ENCODE measurements around the gene FERMT3. TPM values are rescaled to one million over a fixed set of nuclear protein-coding genes. Genes with fewer than 3 reads are reported as not detected.
A peak's percentile ranks its signal among the peaks of the same experiment; 100 is the strongest.

The FERMT3 gene
- total and polyA plus RNA-seq, 2 of the 13 experiments (the other 11 are each of a cell fraction or from before 2014, with no cell fraction given), result 0.29 TPM; not detected in 1

GRCh38 chr11:64185693-64186491, 20.6 kb upstream of the FERMT3 start, which contains the start of gene STIP1 (continued):
- TF ChIP-seq DDIT3 (CRISPR knock-in tag; IDR thresholded peaks at IDR 0.05), result no peak
- no peak; the same call in 1 of the 2 replicates for TF ChIP-seq RNF2 (conservative IDR thresholded peaks at IDR 0.05; ENCODE audit: low read depth)
- no peak for TF ChIP-seq SPEN (CRISPR knock-in tag; IDR thresholded peaks at IDR 0.05; ENCODE audit: low read depth)
- no peak for TF ChIP-seq ZBTB39 (CRISPR knock-in tag; IDR thresholded peaks at IDR 0.05)
- peak; percentile 53; the same call in 1 of the 2 replicates for TF ChIP-seq ZNF605 (CRISPR knock-in tag; IDR thresholded peaks at IDR 0.05)
- TF ChIP-seq NFKB2 (CRISPR knock-in tag; IDR thresholded peaks at IDR 0.05; ENCODE audit: borderline replicate concordance), result no peak
- TF ChIP-seq GPN1 (CRISPR knock-in tag; IDR thresholded peaks at IDR 0.05; ENCODE audit: borderline replicate concordance), result no peak
- TF ChIP-seq GATAD1 (CRISPR knock-in tag; IDR thresholded peaks at IDR 0.05), result peak; percentile 45; the same call in 1 of the 2 replicates
- TF ChIP-seq LRRFIP1 (CRISPR knock-in tag; conservative IDR thresholded peaks at IDR 0.05), result no peak
- TF ChIP-seq XBP1 (CRISPR knock-in tag; IDR thresholded peaks at IDR 0.05), result no peak
- no peak for TF ChIP-seq KDM5A (IDR thresholded peaks at IDR 0.05; ENCODE audit: borderline replicate concordance, low read length)
- peak; percentile 70 for TF ChIP-seq ETV5 (CRISPR knock-in tag; IDR thresholded peaks at IDR 0.05; ENCODE audit: borderline replicate concordance)
- no peak for TF ChIP-seq ZNF326 (CRISPR knock-in tag; IDR thresholded peaks at IDR 0.05; ENCODE audit: borderline replicate concordance)
- no peak for TF ChIP-seq ZNF225 (CRISPR knock-in tag; IDR thresholded peaks at IDR 0.05)
- TF ChIP-seq CHD4 (IDR thresholded peaks at IDR 0.05; ENCODE audit: borderline replicate concordance, low read length), result no peak
- no peak for TF ChIP-seq ZNF329 (CRISPR knock-in tag; IDR thresholded peaks at IDR 0.05; ENCODE audit: low read depth)
- TF ChIP-seq BRF2 (CRISPR knock-in tag; IDR thresholded peaks at IDR 0.05), result no peak
- TF ChIP-seq ZNF333 (CRISPR knock-in tag; IDR thresholded peaks at IDR 0.05; ENCODE audit: borderline replicate concordance), result no peak
- peak; percentile 54; the same call in 1 of the 2 replicates for TF ChIP-seq MEIS2 (CRISPR knock-in tag; IDR thresholded peaks at IDR 0.05)
- no peak for TF ChIP-seq HDAC6 (IDR thresholded peaks at IDR 0.05; ENCODE audit: low read depth, low read length)
- no peak for TF ChIP-seq ZNF558 (CRISPR knock-in tag; IDR thresholded peaks at IDR 0.05; ENCODE audit: borderline replicate concordance)
- no peak for TF ChIP-seq ZBTB1 (CRISPR knock-in tag; IDR thresholded peaks at IDR 0.05; ENCODE audit: borderline replicate concordance)
- peak; percentile 95 for TF ChIP-seq DRAP1 (CRISPR knock-in tag; IDR thresholded peaks at IDR 0.05)
- TF ChIP-seq SAP130 (CRISPR knock-in tag; IDR thresholded peaks at IDR 0.05; ENCODE audit: low read depth), result peak; percentile 57
